C4-2B (cell line): ENCODE data around the gene PLXDC2.

Source experiments
- CTCF ChIP-seq: fragments of 450-650 bp; conservative IDR thresholded peaks from 2 replicates; pipeline ENCODE4 v1.5.1; 2017; ENCODE audit warnings: mild to moderate bottlenecking
- ZFX ChIP-seq: fragments of 450-650 bp; IDR thresholded peaks from 2 replicates; pipeline ENCODE4 v1.6.1; 2017

GRCh38 chr10:19800161-19800560 is 16.1 kb upstream of the PLXDC2 start:
- TF ChIP-seq CTCF (no peak), ZFX (no peak)
